Activated naive CD4-positive, alpha-beta T cell treated with anti-CD3 and anti-CD28 coated beads, Interleukin-2, amount 50 U/mL, for 16 hours (primary cell): Measurements from ENCODE around the gene COX18.

Experiments
- DNase-seq: peaks from one replicate; pipeline ENCODE4 v3.0.0-alpha.2; 2020

The COX18 gene

DNA sequence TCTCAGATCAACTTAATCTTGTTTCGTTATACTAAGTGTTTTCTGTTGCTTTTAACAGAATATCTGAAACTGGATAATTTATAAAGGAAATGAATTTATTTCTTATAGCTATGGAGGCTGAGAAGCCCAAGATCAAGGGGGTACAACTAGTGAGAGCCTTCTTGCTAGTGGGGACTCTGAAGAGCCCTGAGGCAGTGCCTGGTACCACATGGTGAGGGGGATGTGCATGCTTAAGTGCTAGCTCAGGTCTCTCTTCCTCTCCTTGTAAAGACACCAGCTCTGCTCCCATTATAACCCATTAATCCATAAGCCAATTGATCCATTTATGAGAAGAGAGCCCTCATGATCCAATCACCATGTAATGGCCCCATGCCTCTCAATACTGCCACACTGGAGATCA lies 17.9 kb downstream of the COX18 start:
- DNase-seq: no peak

DNA sequence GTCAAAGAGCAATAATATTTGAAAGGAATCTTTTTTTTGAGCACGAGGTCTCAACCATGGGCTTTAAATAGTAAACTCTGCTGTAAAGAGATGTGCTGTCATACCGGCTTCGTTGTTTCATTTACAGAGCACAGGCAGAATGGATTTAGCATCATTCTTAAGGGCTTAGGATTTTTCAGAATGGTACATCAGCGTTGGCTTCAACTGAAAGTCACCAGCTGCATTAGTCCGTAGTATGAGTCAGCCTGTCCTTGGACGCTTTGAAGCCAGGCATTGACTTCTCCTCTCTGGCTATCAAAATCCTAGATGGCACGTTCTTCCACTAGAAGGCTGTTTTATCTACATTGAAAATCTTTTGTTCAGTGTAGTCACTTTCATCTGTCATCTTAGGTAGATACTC lies 23.6 kb downstream of the COX18 start:
- no peak for DNase-seq

DNA sequence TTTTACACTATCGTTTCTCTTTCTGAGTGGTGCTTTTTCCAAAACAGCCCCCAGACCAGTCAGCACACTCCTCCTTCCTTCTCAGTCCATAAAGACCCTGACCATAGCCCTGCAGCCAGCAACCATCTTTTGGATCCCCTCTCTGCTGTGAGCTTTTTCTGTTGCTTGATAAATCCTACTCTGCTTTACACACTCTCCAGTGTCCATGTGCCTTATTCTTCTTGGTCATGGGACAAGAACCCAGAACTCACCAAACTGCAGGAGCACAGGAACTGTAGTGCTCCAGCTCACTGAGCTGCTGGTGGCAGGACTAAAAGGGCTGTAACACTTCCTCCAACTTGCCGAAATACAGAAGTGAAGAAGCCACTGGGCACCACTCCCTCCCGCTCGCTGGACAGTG lies 32.5 kb downstream of the COX18 start:
- no peak for DNase-seq

DNA sequence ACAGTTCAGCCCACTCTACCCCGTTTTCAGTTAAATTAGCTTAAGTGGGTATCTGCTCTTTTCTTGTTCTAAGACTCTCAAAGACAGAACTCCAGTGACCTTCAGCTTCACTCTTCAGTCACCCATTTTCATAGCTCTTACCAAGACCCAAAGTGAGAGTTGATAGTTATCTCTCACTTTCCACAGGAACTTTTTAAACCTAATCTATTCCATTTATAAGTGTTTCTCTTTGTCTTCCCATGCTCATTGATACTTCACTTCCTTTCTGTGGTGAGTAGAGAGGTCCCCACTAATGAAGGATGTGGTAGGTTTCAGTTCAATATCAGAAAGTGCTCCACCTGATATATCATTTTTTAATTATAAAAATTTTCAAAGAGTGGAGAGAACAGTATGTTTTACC lies 33.4 kb downstream of the COX18 start:
- DNase-seq: no peak

DNA sequence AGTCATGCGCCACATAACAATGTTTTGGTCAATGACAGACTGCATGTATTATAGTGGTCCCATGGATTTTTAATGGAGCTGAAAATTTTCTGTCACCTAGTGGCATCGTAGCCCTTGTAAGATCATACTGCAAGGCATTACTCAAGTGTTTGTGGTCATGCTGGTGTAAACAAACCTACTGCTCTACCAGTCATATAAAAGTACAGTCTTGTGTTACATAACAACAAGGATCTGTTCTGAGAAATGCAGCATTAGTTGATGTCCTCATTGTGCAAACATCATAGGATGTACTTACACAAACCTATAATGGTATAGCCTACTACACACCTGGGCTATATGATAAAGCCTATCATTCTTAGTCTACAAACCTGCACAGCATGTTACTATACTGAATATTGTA lies 34.6 kb downstream of the COX18 start:
- no peak for DNase-seq

DNA sequence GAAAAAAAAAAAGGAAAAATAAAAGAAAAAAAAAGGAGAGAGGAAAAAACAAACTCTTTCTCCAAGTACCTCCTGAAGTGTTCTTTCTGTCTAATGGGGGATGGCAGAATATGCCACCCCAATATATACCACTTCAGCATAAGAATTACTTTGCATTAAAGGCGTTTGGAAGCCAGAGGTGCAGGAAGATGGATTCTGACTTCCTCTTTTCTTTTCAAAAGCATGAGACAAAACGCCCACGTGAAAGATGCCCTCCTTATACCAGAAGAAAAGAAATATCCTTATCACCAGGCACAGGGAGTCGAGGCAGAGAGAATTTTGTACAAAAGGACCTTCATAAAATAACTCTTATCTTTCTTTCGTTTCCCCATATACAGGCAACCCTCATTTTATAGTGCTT lies 40.9 kb downstream of the COX18 start:
- no peak for DNase-seq

DNA sequence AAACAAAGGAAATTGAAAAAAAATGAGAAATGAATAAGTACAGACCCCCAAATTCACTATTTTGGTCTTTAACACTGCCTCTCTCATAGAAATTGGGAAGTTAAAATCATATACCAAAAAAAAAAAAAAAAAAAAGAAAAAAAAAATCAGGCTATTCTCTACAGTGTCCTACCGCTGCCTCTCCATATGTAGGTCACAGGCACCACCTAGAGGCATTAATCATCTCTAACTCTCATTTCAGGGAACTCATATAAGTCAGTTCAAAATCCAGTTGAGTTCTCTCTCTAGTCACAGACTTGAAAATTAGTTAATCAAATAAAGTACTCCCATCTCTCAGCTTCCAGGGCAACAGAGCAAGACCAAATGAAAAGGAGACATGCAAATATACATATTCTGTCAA lies 47.9 kb downstream of the COX18 start:
- DNase-seq: no peak

DNA sequence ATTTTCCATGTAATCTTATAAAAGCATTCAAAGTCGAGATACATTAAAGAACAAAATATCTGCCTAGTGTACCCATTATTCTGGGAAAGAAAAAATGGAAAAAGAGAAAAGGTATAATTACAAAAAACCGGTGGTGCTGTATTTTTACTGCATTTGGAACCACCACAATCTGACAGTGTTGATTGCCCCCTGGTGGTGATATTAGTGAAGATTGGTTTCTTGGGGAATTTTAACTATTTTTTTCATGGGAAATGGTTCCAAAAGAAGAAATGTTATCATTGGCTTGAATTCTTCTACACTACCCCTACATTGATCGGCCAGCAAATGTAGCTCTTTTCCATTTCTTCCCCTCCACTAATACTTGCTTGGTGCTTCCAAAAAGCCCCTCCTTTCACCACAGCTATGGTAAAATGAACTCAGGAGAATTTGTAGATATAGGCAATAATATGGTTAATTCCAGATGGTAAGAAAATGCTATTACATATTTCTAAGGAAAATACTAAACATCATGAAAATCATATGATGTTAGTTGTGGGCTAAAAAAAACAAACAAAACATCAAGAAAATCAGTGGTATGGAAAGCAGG lies 50.0 kb downstream of the COX18 start:
- no peak for DNase-seq

DNA sequence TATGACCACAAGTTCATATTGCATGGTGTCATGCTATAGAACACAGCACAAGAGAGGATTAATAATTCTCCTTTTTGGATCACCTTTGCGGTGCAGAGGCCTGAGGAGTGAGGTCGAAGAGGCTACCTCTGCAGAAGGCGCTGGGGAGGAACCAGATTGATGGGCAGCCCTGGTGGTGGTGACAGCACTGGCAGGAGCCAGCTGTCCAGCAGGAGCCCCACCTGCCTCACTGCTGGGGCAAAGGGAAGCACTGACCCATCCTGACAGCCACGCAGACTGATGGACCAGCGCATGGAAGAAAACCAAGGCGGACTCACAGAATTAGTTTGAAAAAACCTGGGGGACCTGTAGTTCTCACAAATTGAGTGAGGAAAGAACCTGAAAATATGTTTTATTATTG lies 50.9 kb downstream of the COX18 start:
- no peak for DNase-seq

DNA sequence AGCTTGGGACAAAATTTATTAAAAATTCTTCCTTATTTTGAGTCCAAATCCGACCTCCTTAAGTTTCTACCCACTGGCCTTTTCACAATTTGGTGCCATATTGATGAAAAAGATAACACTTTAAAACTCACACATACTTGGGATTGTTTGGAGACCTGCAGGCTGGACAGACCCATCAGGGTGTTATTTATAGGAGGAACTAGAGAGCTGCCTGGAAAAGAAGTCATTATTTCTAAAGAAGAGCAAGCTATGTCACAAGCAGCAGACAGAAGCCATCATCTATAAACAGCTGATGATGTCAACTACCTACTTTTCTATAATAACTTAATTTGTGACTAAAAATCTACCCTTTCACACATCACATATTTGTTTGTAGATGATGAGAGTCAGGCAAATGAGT lies 56.2 kb downstream of the COX18 start:
- no peak for DNase-seq

DNA sequence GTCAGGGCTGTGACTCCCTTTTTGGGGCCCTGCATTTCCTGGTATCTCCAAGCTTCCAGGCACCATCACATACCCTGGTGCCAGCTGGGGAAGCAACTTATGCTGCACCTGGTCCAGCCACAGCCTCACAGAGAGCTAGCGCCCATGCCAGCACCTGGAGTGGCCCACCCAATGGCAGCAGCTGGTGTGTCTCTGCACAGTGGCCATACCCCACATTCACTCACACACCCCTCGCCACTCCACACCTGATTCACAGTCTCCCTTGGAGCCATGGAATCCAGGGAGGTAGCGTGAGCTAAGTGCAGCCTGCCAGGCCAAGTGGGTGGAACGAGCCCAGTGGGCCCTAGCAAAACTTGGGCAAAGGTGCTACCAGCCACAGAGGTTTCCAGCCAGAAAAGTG lies 56.8 kb downstream of the COX18 start:
- DNase-seq: no peak

DNA sequence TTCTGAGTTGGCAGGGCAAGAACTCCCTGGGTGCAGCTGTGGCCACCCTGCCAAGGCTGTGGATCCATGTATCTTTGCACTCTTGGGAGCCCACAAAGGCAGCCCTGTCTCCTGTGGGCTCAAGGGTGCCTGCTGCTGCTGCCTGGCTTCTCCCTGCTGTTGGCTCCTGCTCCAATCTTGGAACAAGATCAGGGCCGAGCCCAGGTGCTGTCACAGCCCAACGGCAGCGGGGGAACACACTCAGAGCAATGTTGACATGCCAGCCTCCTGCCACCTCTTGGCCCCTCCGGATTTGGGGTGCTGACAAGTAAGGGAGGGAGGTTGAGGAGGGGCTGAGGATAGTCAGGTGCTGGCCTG lies 57.9 kb downstream of the COX18 start:
- no peak for DNase-seq

DNA sequence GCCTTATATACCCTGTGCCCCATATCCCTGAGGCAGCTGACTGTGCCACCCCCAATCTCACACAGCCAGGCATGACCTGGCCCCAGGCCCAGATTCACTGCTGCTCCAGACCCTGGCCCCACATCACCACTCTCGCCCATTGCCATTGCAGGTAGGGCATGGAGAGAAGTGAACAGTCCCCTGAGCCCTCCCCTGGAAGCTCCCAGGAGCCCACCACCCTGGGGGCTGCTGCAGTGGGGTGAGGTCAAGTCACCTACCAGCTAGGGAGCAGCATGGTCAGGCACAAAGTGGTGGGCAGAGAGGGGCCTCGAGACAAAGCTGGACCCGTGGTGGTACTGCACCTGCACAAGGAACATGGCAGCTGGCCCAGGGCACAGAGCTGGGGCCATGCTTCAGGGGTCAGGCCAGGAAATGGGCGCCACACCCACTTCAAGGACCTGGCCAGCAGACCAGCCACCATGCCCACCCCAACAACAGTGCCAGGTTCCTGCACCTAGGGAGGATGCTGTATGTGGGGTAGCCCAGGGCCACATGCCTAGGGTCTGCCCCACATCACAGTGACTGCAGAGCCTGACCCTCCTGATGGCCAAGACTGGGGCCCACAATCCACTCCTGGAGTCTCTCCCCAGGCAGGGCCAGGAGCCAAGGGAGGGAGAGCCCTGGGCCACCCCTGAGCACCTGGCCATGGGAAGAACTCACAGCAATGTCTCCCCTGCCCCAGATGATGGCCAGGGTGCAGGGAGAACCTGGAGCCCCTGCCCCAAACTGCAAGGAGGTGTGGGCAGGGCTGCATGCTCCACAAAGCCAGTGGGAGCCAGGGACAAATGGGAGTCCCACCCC lies 58.5 kb downstream of the COX18 start:
- DNase-seq: no peak

DNA sequence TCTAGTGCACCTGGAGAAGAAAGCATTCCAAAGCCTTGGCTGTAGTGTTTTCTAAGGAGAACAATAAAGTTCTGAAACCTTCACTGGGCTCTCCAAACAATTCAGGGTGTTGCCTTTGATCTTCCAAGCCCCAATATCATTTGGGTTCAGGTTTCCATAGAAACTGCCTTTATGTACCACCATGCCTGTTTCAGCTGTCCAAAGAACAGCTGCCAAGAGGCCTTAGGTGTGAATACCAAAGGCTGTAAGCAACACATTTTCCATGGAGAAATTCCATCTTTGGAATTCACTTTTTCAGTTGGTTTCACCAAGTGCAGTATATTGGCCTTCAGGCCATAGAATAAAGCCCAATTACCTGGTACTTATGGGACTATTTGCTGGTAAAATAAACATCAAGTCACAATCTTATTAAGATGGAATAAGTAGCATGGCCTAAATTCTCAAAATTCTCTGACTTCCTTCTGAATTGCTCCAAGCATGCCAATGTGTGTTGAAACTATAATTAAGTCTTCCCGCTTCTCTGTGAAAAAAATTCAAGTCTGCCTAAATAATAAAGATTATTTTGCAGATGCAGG lies 61.9 kb downstream of the COX18 start:
- no peak for DNase-seq

DNA sequence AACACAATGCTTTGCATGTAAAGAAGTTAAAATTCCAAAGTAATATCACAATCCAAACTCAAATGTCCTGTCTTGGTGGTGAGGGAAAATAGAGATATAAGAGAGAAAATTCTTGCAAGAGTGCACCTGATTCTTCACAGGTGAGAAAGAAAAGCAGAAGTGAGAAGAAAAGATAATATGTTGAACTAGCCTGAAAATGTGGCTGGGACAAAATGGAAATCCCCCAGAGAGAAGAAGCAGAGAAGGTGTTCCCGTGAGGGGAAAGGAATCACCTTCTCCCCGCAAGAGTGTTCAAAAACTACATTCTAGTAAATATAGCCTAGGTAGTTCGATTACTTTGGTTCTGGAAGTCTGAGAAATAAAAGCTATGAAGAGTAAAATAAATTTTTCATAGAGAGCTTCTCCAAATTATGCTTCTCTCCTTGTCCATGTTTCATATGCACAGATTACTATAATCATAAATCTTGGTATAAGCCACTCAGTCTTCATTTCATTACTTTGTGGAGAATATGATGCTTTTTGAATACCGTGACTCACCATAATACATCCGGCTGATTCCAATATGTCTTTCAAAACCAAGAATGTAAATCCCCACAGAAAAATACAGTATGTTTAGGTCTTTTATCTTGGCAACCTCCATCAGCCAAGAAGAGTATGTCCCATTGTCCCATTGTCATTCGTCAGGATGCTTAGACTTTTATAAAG lies 63.1 kb downstream of the COX18 start:
- no peak for DNase-seq

DNA sequence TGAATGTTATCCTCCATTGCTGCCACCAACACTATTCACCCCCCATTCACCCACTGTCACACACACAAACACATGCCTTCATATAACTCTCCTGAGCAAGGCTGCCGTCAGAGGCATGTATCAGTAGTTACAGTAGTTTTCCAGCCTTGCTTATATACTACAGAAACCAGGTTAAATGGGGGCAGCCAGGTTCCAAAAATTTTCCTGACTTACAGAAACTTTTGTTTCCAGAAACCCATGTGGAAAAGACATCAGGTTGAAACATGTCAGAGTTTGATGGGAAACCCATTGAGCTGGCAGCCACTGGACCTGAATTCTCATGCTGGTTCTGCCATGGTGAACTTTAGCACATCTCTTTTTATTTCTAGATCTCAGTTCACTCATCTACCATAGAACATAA lies 64.0 kb downstream of the COX18 start:
- no peak for DNase-seq
